HG03139 (cell line): ENCODE results near the gene ASMTL.
A peak's percentile ranks its signal among the peaks of the same experiment; 100 is the strongest.
"Not testable (repeated sequence)": the region's sequence is repeated elsewhere in the genome, so short reads cannot be mapped to it uniquely, and the experiment has no call there.

Experiments used
- ATAC-seq: cut with Tn5 transposase; IDR thresholded peaks from one replicate; pipeline ENCODE4 v1.9.1; 2021; ENCODE audit not compliant: unreplicated experiment

Gene ASMTL

GRCh38 chrX:1455948-1456280 is 3.2 kb upstream of the ASMTL start:
- no peak for ATAC-seq

- peak; percentile 35 for ATAC-seq
These were observed 1.5 kb upstream of the ASMTL start for GRCh38 chrX:1453951-1454785.

- ATAC-seq: peak; percentile 28
These were observed 680 bp upstream of the ASMTL start for GRCh38 chrX:1453395-1453783.

- no peak for ATAC-seq
These were observed 821 bp downstream of the ASMTL start for GRCh38 chrX:1451661-1452515.

GRCh38 chrX:1451251-1451660 is 1.5 kb downstream of the ASMTL start:
- no peak for ATAC-seq

GRCh38 chrX:1450361-1451161 is 2.1 kb downstream of the ASMTL start:
- no peak for ATAC-seq

GRCh38 chrX:1449823-1450149 is 2.9 kb downstream of the ASMTL start:
- no peak for ATAC-seq

- ATAC-seq: no peak
These were observed 3.5 kb downstream of the ASMTL start for GRCh38 chrX:1449036-1449822.

GRCh38 chrX:1448573-1449001 is 4.1 kb downstream of the ASMTL start:
- not testable (repeated sequence) for ATAC-seq

GRCh38 chrX:1447969-1448572 is 4.6 kb downstream of the ASMTL start:
- not testable (repeated sequence) for ATAC-seq

GRCh38 chrX:1446984-1447968 is 5.4 kb downstream of the ASMTL start:
- not testable (repeated sequence) for ATAC-seq

GRCh38 chrX:1444561-1445500 is 7.9 kb downstream of the ASMTL start:
- ATAC-seq: no peak

GRCh38 chrX:1443496-1444075 is 9.1 kb downstream of the ASMTL start:
- no peak for ATAC-seq

GRCh38 chrX:1442724-1443367 is 9.9 kb downstream of the ASMTL start:
- no peak for ATAC-seq

GRCh38 chrX:1442016-1442665 is 10.6 kb downstream of the ASMTL start:
- ATAC-seq: no peak

- ATAC-seq: no peak
These were observed 12.2 kb downstream of the ASMTL start for GRCh38 chrX:1440506-1440905.
